Mesenchymal stem cell (in vitro differentiated cells and primary cell): ENCODE results near the gene INPP4A.

Source experiments
- DNase-seq: peaks from one replicate; pipeline ENCODE4 v3.0.0-alpha.2; 2013
- H2AFZ ChIP-seq: one replicate; pipeline ENCODE4 v1.6.1; 2013; ENCODE audit warnings: low read depth, mild to moderate bottlenecking, control low read depth, inconsistent platforms, low read length, moderate library complexity
- H2AK5ac ChIP-seq: 2 replicates; pipeline ENCODE4 v1.6.1; 2013; ENCODE audit warnings: low read length, moderate library complexity, mild to moderate bottlenecking, inconsistent platforms; ENCODE audit not compliant: severe bottlenecking
- H2BK120ac ChIP-seq: one replicate; pipeline ENCODE4 v1.6.1; 2013; ENCODE audit warnings: low read depth, mild to moderate bottlenecking, inconsistent platforms, low read length, moderate library complexity
- H2BK12ac ChIP-seq, 2 experiments: one replicate each; pipeline ENCODE4 v1.6.1; 2013; ENCODE audit warnings: inconsistent platforms in 2 of 2, low read length in 2 of 2, mild to moderate bottlenecking in 2 of 2, moderate library complexity in 2 of 2, control low read depth in 1 of 2
- H2BK15ac ChIP-seq: one replicate; pipeline ENCODE4 v1.6.1; 2013; ENCODE audit warnings: mild to moderate bottlenecking, low read depth, inconsistent platforms; ENCODE audit not compliant: poor library complexity, severe bottlenecking
- H2BK5ac ChIP-seq: 2 replicates; pipeline ENCODE4 v1.6.1; 2013; ENCODE audit warnings: low read depth, mild to moderate bottlenecking, low read length, control low read depth, inconsistent platforms; ENCODE audit not compliant: poor library complexity, severe bottlenecking
- H3K14ac ChIP-seq, 2 experiments: one replicate each; pipeline ENCODE4 v1.6.1; 2013; ENCODE audit warnings: inconsistent platforms in 2 of 2, low read length in 2 of 2, control low read depth in 1 of 2, mild to moderate bottlenecking in 1 of 2, moderate library complexity in 1 of 2
- H3K18ac ChIP-seq, 2 experiments: one replicate each; pipeline ENCODE4 v1.6.1; 2013; ENCODE audit warnings: inconsistent platforms in 2 of 2, low read length in 2 of 2, control low read depth in 1 of 2, low read depth in 1 of 2, mild to moderate bottlenecking in 1 of 2
- H3K23ac ChIP-seq, 2 experiments: one replicate each; pipeline ENCODE4 v1.6.1; 2013; ENCODE audit warnings: inconsistent platforms in 2 of 2, low read length in 2 of 2, mild to moderate bottlenecking in 2 of 2, moderate library complexity in 2 of 2, control low read depth in 1 of 2
- H3K27ac ChIP-seq: 2 replicates; pipeline ENCODE4 v1.5.1; 2013; ENCODE audit warnings: mild to moderate bottlenecking, moderate library complexity, low read length, control low read depth, inconsistent platforms; ENCODE audit not compliant: poor library complexity, severe bottlenecking
- H3K27me3 ChIP-seq, 2 experiments: 2 replicates each; pipeline versions ENCODE4 v1.6.1 to v1.7.0; 2013; ENCODE audit warnings: low read length in 2 of 2, mild to moderate bottlenecking in 2 of 2, moderate library complexity in 2 of 2, control low read depth in 1 of 2, inconsistent platforms in 1 of 2; ENCODE audit not compliant: control insufficient read depth in 1 of 2, insufficient read depth in 1 of 2
- H3K36me3 ChIP-seq, 2 experiments: 2 replicates each; pipeline versions ENCODE4 v1.6.1 to v1.7.0; 2013; ENCODE audit warnings: low read length in 2 of 2, control low read depth in 1 of 2, inconsistent platforms in 1 of 2, low read depth in 1 of 2, mild to moderate bottlenecking in 1 of 2; ENCODE audit not compliant: insufficient read depth in 2 of 2, control insufficient read depth in 1 of 2
- H3K4ac ChIP-seq, 2 experiments: one replicate each; pipeline ENCODE4 v1.6.1; 2013; ENCODE audit warnings: inconsistent platforms in 2 of 2, low read length in 2 of 2, mild to moderate bottlenecking in 2 of 2, moderate library complexity in 2 of 2, control low read depth in 1 of 2, low read depth in 1 of 2
- H3K4me1 ChIP-seq: 2 replicates; pipeline ENCODE4 v1.6.1; 2013; ENCODE audit warnings: low read depth, low read length, control low read depth; ENCODE audit not compliant: control insufficient read depth, insufficient read depth
- H3K4me2 ChIP-seq: 2 replicates; pipeline ENCODE4 v1.6.1; 2013; ENCODE audit warnings: low read length, mild to moderate bottlenecking, inconsistent platforms; ENCODE audit not compliant: poor library complexity, severe bottlenecking
- H3K4me3 ChIP-seq, 2 experiments: 2 replicates each; pipeline versions ENCODE4 v1.5.1 to v1.7.0; 2013; ENCODE audit warnings: low read length in 2 of 2, mild to moderate bottlenecking in 2 of 2, control low read depth in 1 of 2, low read depth in 1 of 2; ENCODE audit not compliant: insufficient read depth in 1 of 2
- H3K79me1 ChIP-seq: replicated peaks from 2 replicates; pipeline ENCODE4 v1.6.1; 2013; ENCODE audit warnings: mild to moderate bottlenecking, control low read depth, low read length, inconsistent platforms; ENCODE audit not compliant: poor library complexity, severe bottlenecking
- H3K9ac ChIP-seq: 2 replicates; pipeline ENCODE4 v1.7.0; 2013; ENCODE audit warnings: mild to moderate bottlenecking, low read length, moderate library complexity
- H3K9me3 ChIP-seq: 2 replicates; pipeline ENCODE4 v1.7.0; 2013; ENCODE audit warnings: mild to moderate bottlenecking, low read length; ENCODE audit not compliant: control insufficient read depth
- H4K8ac ChIP-seq: one replicate; pipeline ENCODE4 v1.6.1; 2013; ENCODE audit warnings: inconsistent platforms, mild to moderate bottlenecking, low read length, moderate library complexity
- H4K91ac ChIP-seq: one replicate; pipeline ENCODE4 v1.6.1; 2013; ENCODE audit warnings: mild to moderate bottlenecking, low read length, inconsistent platforms
- WGBS: methylation state at CpG from one replicate; pipeline ENCODE4 v1.1.7; 2013; ENCODE audit warnings: mixed read lengths; 5-methylcytosine and 5-hydroxymethylcytosine counted together

The INPP4A gene

GRCh38 chr2:98643496-98644100, 198.9 kb downstream of the INPP4A start:
- Histone ChIP-seq H2AFZ (no peak overlapping the region), H3K14ac (no peak overlapping the region), H3K23ac (no peak overlapping the region), H3K27ac (no peak overlapping the region), H3K79me1 (no peaks in the 10 kb centered on the region), H2BK15ac (no peak overlapping the region), H3K4me2 (no peak overlapping the region), H2BK12ac (no peak overlapping the region), H3K4me3 (no peak overlapping the region), H3K4me1 (no peaks in the 10 kb centered on the region), H2BK5ac (no peak overlapping the region), H3K36me3 (no peaks in the 10 kb centered on the region), H2AK5ac (no peak overlapping the region), H3K9me3 (no peaks in the 10 kb centered on the region), H3K4ac (no peak overlapping the region), H3K9ac (no peak overlapping the region), H2BK120ac (no peak overlapping the region), H4K8ac (no peak overlapping the region), H3K18ac (no peak overlapping the region), H4K91ac (no peak overlapping the region), H3K27me3 (peaks cover 0 to 7% of the 10 kb centered on the region in 2 experiments)
- WGBS, result 83% methylated on average over 5 of the region's 5 CpGs
- no peak for DNase-seq
